A549 (cell line): Measurements from ENCODE around the gene SKAP1.

ENCODE experiments used
- POLR2A ChIP-seq: IDR thresholded peaks from 2 replicates; pipeline ENCODE4 v1.6.1; 2012; ENCODE audit warnings: mild to moderate bottlenecking, low read length
- TF ChIP-seq, protein P1 (sequence below): IDR thresholded peaks from 2 replicates; pipeline ENCODE4 v1.6.1; 2012
- TF ChIP-seq, protein P2 (sequence below): fragments of >200 bp; sonication (Bioruptor Twin); formaldehyde crosslinking; IDR thresholded peaks from 3 replicates; pipeline ENCODE4 v1.5.1; 2016

DNA sequence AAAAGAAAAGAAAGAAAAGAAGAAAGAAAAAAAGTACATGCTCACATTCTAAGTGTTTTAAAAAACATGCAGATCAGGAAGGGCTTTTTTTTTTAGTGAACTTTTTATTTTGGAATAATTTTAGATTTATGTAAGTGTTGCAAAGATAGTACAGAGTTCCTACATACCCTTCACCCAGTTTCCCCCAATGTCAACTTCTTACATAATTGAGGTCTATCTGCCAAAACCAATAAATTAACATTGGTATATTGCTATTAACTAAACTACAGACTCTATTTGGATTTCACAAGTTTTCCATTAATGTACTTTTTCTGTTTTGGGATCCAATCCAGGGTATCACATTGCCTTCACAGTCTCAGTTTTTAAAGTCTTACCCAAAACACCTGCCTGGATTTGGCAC, 81.7 kb downstream of the SKAP1 start:
- TF ChIP-seq, protein P1, sequence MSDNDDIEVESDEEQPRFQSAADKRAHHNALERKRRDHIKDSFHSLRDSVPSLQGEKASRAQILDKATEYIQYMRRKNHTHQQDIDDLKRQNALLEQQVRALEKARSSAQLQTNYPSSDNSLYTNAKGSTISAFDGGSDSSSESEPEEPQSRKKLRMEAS: no peak
- TF ChIP-seq, protein P2, sequence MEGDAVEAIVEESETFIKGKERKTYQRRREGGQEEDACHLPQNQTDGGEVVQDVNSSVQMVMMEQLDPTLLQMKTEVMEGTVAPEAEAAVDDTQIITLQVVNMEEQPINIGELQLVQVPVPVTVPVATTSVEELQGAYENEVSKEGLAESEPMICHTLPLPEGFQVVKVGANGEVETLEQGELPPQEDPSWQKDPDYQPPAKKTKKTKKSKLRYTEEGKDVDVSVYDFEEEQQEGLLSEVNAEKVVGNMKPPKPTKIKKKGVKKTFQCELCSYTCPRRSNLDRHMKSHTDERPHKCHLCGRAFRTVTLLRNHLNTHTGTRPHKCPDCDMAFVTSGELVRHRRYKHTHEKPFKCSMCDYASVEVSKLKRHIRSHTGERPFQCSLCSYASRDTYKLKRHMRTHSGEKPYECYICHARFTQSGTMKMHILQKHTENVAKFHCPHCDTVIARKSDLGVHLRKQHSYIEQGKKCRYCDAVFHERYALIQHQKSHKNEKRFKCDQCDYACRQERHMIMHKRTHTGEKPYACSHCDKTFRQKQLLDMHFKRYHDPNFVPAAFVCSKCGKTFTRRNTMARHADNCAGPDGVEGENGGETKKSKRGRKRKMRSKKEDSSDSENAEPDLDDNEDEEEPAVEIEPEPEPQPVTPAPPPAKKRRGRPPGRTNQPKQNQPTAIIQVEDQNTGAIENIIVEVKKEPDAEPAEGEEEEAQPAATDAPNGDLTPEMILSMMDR: no peak
- TF ChIP-seq POLR2A: no peak
